Measurements from ENCODE around the gene SH3BGR. TPM values are rescaled to one million over a fixed set of nuclear protein-coding genes. Genes with fewer than 3 reads are reported as not detected.

SH3BGR gene
- total RNA-seq, 1 experiment from 2014 or later: 2.9 TPM

GRCh38 chr21:39481886-39482285, 30.1 kb downstream of the SH3BGR start:
- no peaks in the 10 kb centered on the region for H3K27me3 ChIP-seq (replicated peaks; ENCODE audit: insufficient read depth, low read depth, low read length, poor library complexity)
- no peaks in the 10 kb centered on the region for H3K9me3 ChIP-seq (ENCODE audit: low read depth, low read length, poor library complexity, severe bottlenecking)
- TF ChIP-seq CTCF (conservative IDR thresholded peaks at IDR 0.05; ENCODE audit: low read depth, low read length): no peak
- TF ChIP-seq EZH2 (IDR thresholded peaks at IDR 0.05; ENCODE audit: borderline replicate concordance, low read depth, low read length, poor library complexity, severe bottlenecking): no peak
- H3K4me1 ChIP-seq (ENCODE audit: insufficient read depth, low read length, poor library complexity, severe bottlenecking): no peaks in the 10 kb centered on the region
- no peak for DNase-seq (ENCODE audit: low spot score)
- H3K27ac ChIP-seq (ENCODE audit: low read depth, low read length, poor library complexity, severe bottlenecking): no peak overlapping the region
- BruUV-seq (replicated peaks): no TSS peak
- POLR2A ChIA-PET (ENCODE audit: low non-redundant PET): no interaction called here
- CTCF ChIA-PET: no interaction called here
- no peaks in the 10 kb centered on the region for H3K36me3 ChIP-seq (ENCODE audit: insufficient read depth, low read length, poor library complexity, severe bottlenecking)
- H3K4me3 ChIP-seq (ENCODE audit: low read depth, low read length, poor library complexity, severe bottlenecking): no peak overlapping the region
- intact Hi-C loops (cut with micrococcal nuclease; ENCODE audit: unreplicated experiment): no loop called here

- no peak overlapping the region for H3K4me3 ChIP-seq (ENCODE audit: low read depth, low read length, poor library complexity, severe bottlenecking)
- H3K36me3 ChIP-seq (ENCODE audit: insufficient read depth, low read length, poor library complexity, severe bottlenecking): no peaks in the 10 kb centered on the region
- no peaks in the 10 kb centered on the region for H3K4me1 ChIP-seq (ENCODE audit: insufficient read depth, low read length, poor library complexity, severe bottlenecking)
- H3K27ac ChIP-seq (ENCODE audit: low read depth, low read length, poor library complexity, severe bottlenecking): no peak overlapping the region
- H3K9me3 ChIP-seq (ENCODE audit: low read depth, low read length, poor library complexity, severe bottlenecking): no peaks in the 10 kb centered on the region
- ChIA-PET POLR2A (ENCODE audit: low non-redundant PET) (no interaction called here), CTCF (no interaction called here)
- BruUV-seq (replicated peaks): no TSS peak
- no peak for DNase-seq (ENCODE audit: low spot score)
- intact Hi-C loops (cut with micrococcal nuclease; ENCODE audit: unreplicated experiment): no loop called here
- no peak for TF ChIP-seq EZH2 (IDR thresholded peaks at IDR 0.05; ENCODE audit: borderline replicate concordance, low read depth, low read length, poor library complexity, severe bottlenecking)
- TF ChIP-seq CTCF (conservative IDR thresholded peaks at IDR 0.05; ENCODE audit: low read depth, low read length): no peak
- H3K27me3 ChIP-seq (replicated peaks; ENCODE audit: insufficient read depth, low read depth, low read length, poor library complexity): no peaks in the 10 kb centered on the region
Measured at GRCh38 chr21:39483917-39484316, 32.1 kb downstream of the SH3BGR start.

GRCh38 chr21:39484711-39485276, 33.0 kb downstream of the SH3BGR start:
- Histone ChIP-seq H3K4me1 (ENCODE audit: insufficient read depth, low read length, poor library complexity, severe bottlenecking) (no peaks in the 10 kb centered on the region), H3K4me3 (ENCODE audit: low read depth, low read length, poor library complexity, severe bottlenecking) (no peak overlapping the region), H3K36me3 (ENCODE audit: insufficient read depth, low read length, poor library complexity, severe bottlenecking) (no peaks in the 10 kb centered on the region), H3K9me3 (ENCODE audit: low read depth, low read length, poor library complexity, severe bottlenecking) (no peaks in the 10 kb centered on the region), H3K27me3 (replicated peaks; ENCODE audit: insufficient read depth, low read depth, low read length, poor library complexity) (no peaks in the 10 kb centered on the region), H3K27ac (ENCODE audit: low read depth, low read length, poor library complexity, severe bottlenecking) (no peak overlapping the region)
- no TSS peak for BruUV-seq (replicated peaks)
- TF ChIP-seq CTCF (conservative IDR thresholded peaks at IDR 0.05; ENCODE audit: low read depth, low read length) (no peak), EZH2 (IDR thresholded peaks at IDR 0.05; ENCODE audit: borderline replicate concordance, low read depth, low read length, poor library complexity, severe bottlenecking) (no peak)
- no peak for DNase-seq (ENCODE audit: low spot score)
- POLR2A ChIA-PET (ENCODE audit: low non-redundant PET): no interaction called here
- CTCF ChIA-PET: no interaction called here
- intact Hi-C loops (cut with micrococcal nuclease; ENCODE audit: unreplicated experiment): no loop called here
